ENCODE measurements around the gene OR7A10.
"Not testable (repeated sequence)": the region's sequence is repeated elsewhere in the genome, so short reads cannot be mapped to it uniquely, and the experiment has no call there.

Gene OR7A10

DNA sequence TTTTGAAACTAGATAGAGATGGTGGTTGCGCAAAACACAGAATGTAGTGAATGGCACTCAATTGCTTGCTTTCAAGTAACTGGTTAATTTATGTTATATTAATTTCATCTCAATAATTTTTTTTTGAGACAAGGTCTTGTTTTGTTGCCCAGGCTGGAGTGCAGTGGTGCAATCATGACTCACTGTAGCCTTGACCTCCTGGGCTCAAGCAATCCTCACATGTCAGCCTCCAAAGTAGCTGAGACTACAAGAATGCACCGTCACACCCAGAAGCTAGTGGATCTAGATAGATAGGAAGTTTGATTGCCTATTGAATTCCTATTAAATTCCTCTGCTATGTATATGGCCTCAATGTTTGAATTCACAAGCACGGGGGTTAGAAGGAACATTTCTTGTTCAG, 44.0 kb downstream of the OR7A10 start:
- no peaks in the 10 kb centered on the region for H3K9me3 ChIP-seq (ENCODE audit: control insufficient read depth, low read length)
- no peak overlapping the region for H2AFZ ChIP-seq
- TF ChIP-seq, protein P1, sequence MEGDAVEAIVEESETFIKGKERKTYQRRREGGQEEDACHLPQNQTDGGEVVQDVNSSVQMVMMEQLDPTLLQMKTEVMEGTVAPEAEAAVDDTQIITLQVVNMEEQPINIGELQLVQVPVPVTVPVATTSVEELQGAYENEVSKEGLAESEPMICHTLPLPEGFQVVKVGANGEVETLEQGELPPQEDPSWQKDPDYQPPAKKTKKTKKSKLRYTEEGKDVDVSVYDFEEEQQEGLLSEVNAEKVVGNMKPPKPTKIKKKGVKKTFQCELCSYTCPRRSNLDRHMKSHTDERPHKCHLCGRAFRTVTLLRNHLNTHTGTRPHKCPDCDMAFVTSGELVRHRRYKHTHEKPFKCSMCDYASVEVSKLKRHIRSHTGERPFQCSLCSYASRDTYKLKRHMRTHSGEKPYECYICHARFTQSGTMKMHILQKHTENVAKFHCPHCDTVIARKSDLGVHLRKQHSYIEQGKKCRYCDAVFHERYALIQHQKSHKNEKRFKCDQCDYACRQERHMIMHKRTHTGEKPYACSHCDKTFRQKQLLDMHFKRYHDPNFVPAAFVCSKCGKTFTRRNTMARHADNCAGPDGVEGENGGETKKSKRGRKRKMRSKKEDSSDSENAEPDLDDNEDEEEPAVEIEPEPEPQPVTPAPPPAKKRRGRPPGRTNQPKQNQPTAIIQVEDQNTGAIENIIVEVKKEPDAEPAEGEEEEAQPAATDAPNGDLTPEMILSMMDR (IDR thresholded peaks at IDR 0.05), result no peak
- no peak overlapping the region for H3K4me3 ChIP-seq (ENCODE audit: low read depth, low read length)
- H3K79me2 ChIP-seq, result no peaks in the 10 kb centered on the region
- no peaks in the 10 kb centered on the region for H3K36me3 ChIP-seq (ENCODE audit: control insufficient read depth, insufficient read depth, low read length)
- H3K27ac ChIP-seq, result no peak overlapping the region
- no peak overlapping the region for H3K9ac ChIP-seq
- no peak overlapping the region for H3K4me2 ChIP-seq (ENCODE audit: low read length)
- H3K27me3 ChIP-seq (ENCODE audit: control insufficient read depth, insufficient read depth, low read length), result no peaks in the 10 kb centered on the region
- H3K4me1 ChIP-seq, result no peaks in the 10 kb centered on the region

DNA sequence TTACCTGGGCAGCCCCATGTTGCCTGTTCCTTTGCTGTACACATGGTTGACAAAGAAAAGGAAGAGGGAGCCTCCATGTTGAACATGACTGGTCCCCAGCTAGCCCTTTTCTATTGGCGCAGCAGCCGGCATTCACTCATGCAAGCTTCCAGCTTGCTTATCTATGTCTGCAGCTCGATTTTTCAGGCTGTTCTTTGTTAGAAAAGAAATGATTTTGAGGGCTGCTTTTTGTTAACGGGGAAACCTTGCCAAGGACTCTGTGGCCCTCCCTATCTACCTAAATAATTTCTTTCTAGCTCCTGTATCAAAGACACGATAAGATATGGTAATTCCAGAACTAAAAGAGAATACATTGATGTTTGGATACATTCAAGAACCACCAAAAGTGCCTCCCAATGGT, 50.0 kb downstream of the OR7A10 start:
- no peaks in the 10 kb centered on the region for H3K79me2 ChIP-seq
- no peaks in the 10 kb centered on the region for H3K36me3 ChIP-seq (ENCODE audit: control insufficient read depth, insufficient read depth, low read length)
- H3K27me3 ChIP-seq (ENCODE audit: control insufficient read depth, insufficient read depth, low read length), result no peaks in the 10 kb centered on the region
- no peak overlapping the region for H3K4me2 ChIP-seq (ENCODE audit: low read length)
- no peak overlapping the region for H3K9ac ChIP-seq
- H2AFZ ChIP-seq, result no peak overlapping the region
- TF ChIP-seq, protein P1 (IDR thresholded peaks at IDR 0.05), result no peak
- H3K4me1 ChIP-seq, result no peaks in the 10 kb centered on the region
- H3K9me3 ChIP-seq (ENCODE audit: control insufficient read depth, low read length), result no peaks in the 10 kb centered on the region
- no peak overlapping the region for H3K27ac ChIP-seq
- H3K4me3 ChIP-seq (ENCODE audit: low read depth, low read length), result no peak overlapping the region

DNA sequence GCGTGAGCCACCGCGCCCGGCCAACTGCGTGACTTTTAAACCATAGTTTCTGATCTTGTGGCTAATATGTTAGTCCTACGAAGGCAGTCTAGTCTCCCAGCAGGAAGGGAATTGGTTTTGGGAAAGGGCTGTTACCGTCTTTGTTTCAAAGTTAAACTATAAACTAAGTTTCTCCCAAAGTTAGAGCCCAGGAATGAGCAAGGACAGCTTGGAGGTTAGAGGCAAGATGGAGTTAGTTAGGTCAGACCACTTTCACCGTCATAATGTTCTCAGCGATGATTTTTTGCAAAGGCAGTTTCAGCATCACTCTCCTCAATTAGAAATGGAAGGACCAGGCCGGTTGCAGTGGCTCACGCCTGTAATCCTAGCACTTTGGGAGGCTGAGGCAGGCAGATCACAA, 52.7 kb downstream of the OR7A10 start:
- no peak overlapping the region for H3K27ac ChIP-seq
- no peak overlapping the region for H2AFZ ChIP-seq
- no peak overlapping the region for H3K4me3 ChIP-seq (ENCODE audit: low read depth, low read length)
- H3K4me2 ChIP-seq (ENCODE audit: low read length), result no peak overlapping the region
- H3K9me3 ChIP-seq (ENCODE audit: control insufficient read depth, low read length), result no peaks in the 10 kb centered on the region
- H3K36me3 ChIP-seq (ENCODE audit: control insufficient read depth, insufficient read depth, low read length), result no peaks in the 10 kb centered on the region
- H3K4me1 ChIP-seq, result no peaks in the 10 kb centered on the region
- H3K79me2 ChIP-seq, result no peaks in the 10 kb centered on the region
- H3K9ac ChIP-seq, result no peak overlapping the region
- TF ChIP-seq, protein P1 (IDR thresholded peaks at IDR 0.05), result no peak
- H3K27me3 ChIP-seq (ENCODE audit: control insufficient read depth, insufficient read depth, low read length), result no peaks in the 10 kb centered on the region

DNA sequence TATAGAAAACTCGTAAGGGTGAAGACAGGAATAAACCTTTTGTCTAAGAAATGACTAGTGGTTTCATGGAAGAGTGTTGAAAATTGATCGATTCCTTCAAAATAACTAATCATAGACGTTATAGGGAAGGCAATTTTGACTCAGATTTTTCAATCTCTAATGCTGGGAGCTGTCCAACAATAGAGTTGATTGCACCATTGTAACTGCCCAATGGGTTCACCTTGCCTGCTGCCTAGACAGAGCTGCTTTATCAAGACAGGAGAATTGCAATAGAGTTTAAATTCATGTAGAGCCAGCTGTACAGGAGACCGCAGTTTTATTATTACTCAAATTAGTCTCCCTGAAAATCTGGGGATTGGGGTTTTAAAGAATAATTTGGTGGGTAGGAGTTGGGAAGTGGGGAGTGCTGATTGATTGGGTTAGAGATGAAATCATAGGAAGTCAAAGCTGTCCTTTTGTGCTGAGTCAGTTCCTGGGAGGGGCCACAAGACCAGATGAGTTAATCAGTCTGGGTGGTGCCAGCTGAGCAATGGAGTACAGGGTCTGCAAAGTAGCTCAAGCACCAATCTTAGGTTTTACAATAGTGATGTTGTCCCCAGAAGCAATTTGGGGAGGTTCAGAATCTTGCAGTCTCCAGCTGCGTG, 53.5 kb downstream of the OR7A10 start:
- H3K4me2 ChIP-seq (ENCODE audit: low read length), result no peak overlapping the region
- no peak overlapping the region for H3K4me3 ChIP-seq (ENCODE audit: low read depth, low read length)
- no peak overlapping the region for H3K27ac ChIP-seq
- H3K36me3 ChIP-seq (ENCODE audit: control insufficient read depth, insufficient read depth, low read length), result no peaks in the 10 kb centered on the region
- TF ChIP-seq, protein P1 (IDR thresholded peaks at IDR 0.05), result no peak
- H2AFZ ChIP-seq, result no peak overlapping the region
- no peaks in the 10 kb centered on the region for H3K79me2 ChIP-seq
- no peaks in the 10 kb centered on the region for H3K27me3 ChIP-seq (ENCODE audit: control insufficient read depth, insufficient read depth, low read length)
- H3K9ac ChIP-seq, result no peak overlapping the region
- no peaks in the 10 kb centered on the region for H3K9me3 ChIP-seq (ENCODE audit: control insufficient read depth, low read length)
- H3K4me1 ChIP-seq, result no peaks in the 10 kb centered on the region

DNA sequence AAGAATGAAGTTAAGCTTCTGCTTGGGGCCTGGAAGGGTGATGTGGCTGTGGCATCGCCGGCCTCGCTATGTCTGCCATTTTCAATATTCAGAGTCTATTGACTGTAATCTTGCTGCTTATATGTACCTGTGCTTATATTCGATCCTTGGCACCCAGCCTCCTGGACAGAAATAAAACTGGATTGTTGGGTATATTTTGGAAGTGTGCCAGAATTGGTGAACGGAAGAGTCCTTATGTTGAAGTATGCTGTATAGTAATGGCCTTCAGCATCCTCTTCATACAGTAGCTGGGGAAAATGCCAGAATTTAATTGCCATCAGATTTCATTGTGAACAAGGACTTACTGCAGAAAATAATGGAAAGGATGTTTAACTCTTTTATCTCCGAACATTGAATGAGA, 56.5 kb downstream of the OR7A10 start:
- H3K36me3 ChIP-seq (ENCODE audit: control insufficient read depth, insufficient read depth, low read length); H3K4me3 ChIP-seq (ENCODE audit: low read depth, low read length); H3K79me2 ChIP-seq; H3K4me2 ChIP-seq (ENCODE audit: low read length); H3K9ac ChIP-seq; H2AFZ ChIP-seq; H3K9me3 ChIP-seq (ENCODE audit: control insufficient read depth, low read length); H3K27me3 ChIP-seq (ENCODE audit: control insufficient read depth, insufficient read depth, low read length); H3K27ac ChIP-seq; H3K4me1 ChIP-seq: not testable (repeated sequence)
